ENCODE results near the gene PPP2R2C.

The PPP2R2C gene

GRCh38 chr4:6448476-6449170 is 23.8 kb downstream of the PPP2R2C start:
- Histone ChIP-seq H3K9ac (ENCODE audit: insufficient read length, low read depth) (no peak overlapping the region), H3K27me3 (ENCODE audit: insufficient read depth, insufficient read length) (no peaks in the 10 kb centered on the region), H3K9me3 (ENCODE audit: insufficient read depth, low read length) (no peaks in the 10 kb centered on the region), H3K4me1 (ENCODE audit: insufficient read depth, insufficient read length) (peaks cover 4% of the 10 kb centered on the region), H3K4me3 (ENCODE audit: insufficient read length, low read depth) (no peak overlapping the region), H3K36me3 (ENCODE audit: insufficient read depth, insufficient read length, low read length) (no peaks in the 10 kb centered on the region)
- no peak for TF ChIP-seq YY1 (IDR thresholded peaks at IDR 0.05; ENCODE audit: insufficient read depth, insufficient read length)
- no peak for TF ChIP-seq SUZ12 (IDR thresholded peaks at IDR 0.05; ENCODE audit: extremely low read depth, insufficient read depth, insufficient read length)
- no peak for TF ChIP-seq ZNF274 (IDR thresholded peaks at IDR 0.05; ENCODE audit: low read depth, low read length)
- DNase-seq (ENCODE audit: low read depth, low spot score) = no peak

DNA sequence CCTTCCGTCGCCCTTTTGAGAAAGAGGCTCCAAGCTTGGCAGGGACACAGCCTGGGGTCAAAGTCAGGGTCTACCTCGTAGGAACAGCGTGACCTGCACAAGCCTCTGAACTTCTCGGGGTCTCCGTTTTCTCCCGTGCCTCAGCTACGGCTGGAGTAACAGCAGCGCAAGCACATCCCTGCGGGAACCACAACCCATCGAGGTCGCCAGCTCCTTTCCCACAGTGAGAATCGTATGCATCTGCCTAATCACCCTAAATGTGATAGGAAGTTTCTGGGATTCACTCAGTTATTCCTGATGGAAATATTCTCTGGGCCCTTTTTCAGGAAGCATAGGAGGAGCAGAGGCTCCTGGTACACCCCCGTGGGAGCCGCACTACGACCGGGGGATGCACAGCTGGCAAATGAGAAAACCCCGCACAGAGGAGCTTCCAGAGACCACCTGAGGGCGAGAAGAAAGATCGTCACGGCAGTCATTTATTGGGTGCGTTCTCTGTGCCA is 24.7 kb downstream of the PPP2R2C start:
- H3K4me1 ChIP-seq (ENCODE audit: insufficient read depth, insufficient read length) = peaks cover 4% of the 10 kb centered on the region
- H3K9ac ChIP-seq (ENCODE audit: insufficient read length, low read depth) = no peak overlapping the region
- no peak for TF ChIP-seq ZNF274 (IDR thresholded peaks at IDR 0.05; ENCODE audit: low read depth, low read length)
- no peak for TF ChIP-seq SUZ12 (IDR thresholded peaks at IDR 0.05; ENCODE audit: extremely low read depth, insufficient read depth, insufficient read length)
- no peak for TF ChIP-seq YY1 (IDR thresholded peaks at IDR 0.05; ENCODE audit: insufficient read depth, insufficient read length)
- H3K36me3 ChIP-seq (ENCODE audit: insufficient read depth, insufficient read length, low read length) = no peaks in the 10 kb centered on the region
- H3K4me3 ChIP-seq (ENCODE audit: insufficient read length, low read depth) = no peak overlapping the region
- H3K27me3 ChIP-seq (ENCODE audit: insufficient read depth, insufficient read length) = no peaks in the 10 kb centered on the region
- no peaks in the 10 kb centered on the region for H3K9me3 ChIP-seq (ENCODE audit: insufficient read depth, low read length)
- DNase-seq (ENCODE audit: low read depth, low spot score) = no peak

- Histone ChIP-seq H3K9ac (ENCODE audit: insufficient read length, low read depth) (peak overlapping the region; percentile 9), H3K4me1 (ENCODE audit: insufficient read depth, insufficient read length) (peaks cover 4% of the 10 kb centered on the region), H3K27me3 (ENCODE audit: insufficient read depth, insufficient read length) (no peaks in the 10 kb centered on the region), H3K36me3 (ENCODE audit: insufficient read depth, insufficient read length, low read length) (no peaks in the 10 kb centered on the region), H3K9me3 (ENCODE audit: insufficient read depth, low read length) (no peaks in the 10 kb centered on the region), H3K4me3 (ENCODE audit: insufficient read length, low read depth) (no peak overlapping the region)
- TF ChIP-seq SUZ12 (IDR thresholded peaks at IDR 0.05; ENCODE audit: extremely low read depth, insufficient read depth, insufficient read length) (no peak), ZNF274 (IDR thresholded peaks at IDR 0.05; ENCODE audit: low read depth, low read length) (no peak), YY1 (IDR thresholded peaks at IDR 0.05; ENCODE audit: insufficient read depth, insufficient read length) (no peak)
- no peak for DNase-seq (ENCODE audit: low read depth, low spot score)
Observed at GRCh38 chr4:6446538-6447451, 25.6 kb downstream of the PPP2R2C start.

GRCh38 chr4:6446130-6446482 is 26.3 kb downstream of the PPP2R2C start:
- H3K4me1 ChIP-seq (ENCODE audit: insufficient read depth, insufficient read length) = peaks cover 4% of the 10 kb centered on the region
- no peak for TF ChIP-seq YY1 (IDR thresholded peaks at IDR 0.05; ENCODE audit: insufficient read depth, insufficient read length)
- no peak for TF ChIP-seq ZNF274 (IDR thresholded peaks at IDR 0.05; ENCODE audit: low read depth, low read length)
- no peak for TF ChIP-seq SUZ12 (IDR thresholded peaks at IDR 0.05; ENCODE audit: extremely low read depth, insufficient read depth, insufficient read length)
- no peak overlapping the region for H3K4me3 ChIP-seq (ENCODE audit: insufficient read length, low read depth)
- no peak for DNase-seq (ENCODE audit: low read depth, low spot score)
- H3K27me3 ChIP-seq (ENCODE audit: insufficient read depth, insufficient read length) = no peaks in the 10 kb centered on the region
- H3K9me3 ChIP-seq (ENCODE audit: insufficient read depth, low read length) = no peaks in the 10 kb centered on the region
- H3K36me3 ChIP-seq (ENCODE audit: insufficient read depth, insufficient read length, low read length) = no peaks in the 10 kb centered on the region
- H3K9ac ChIP-seq (ENCODE audit: insufficient read length, low read depth) = no peak overlapping the region

- no peak for TF ChIP-seq SUZ12 (IDR thresholded peaks at IDR 0.05; ENCODE audit: extremely low read depth, insufficient read depth, insufficient read length)
- TF ChIP-seq ZNF274 (IDR thresholded peaks at IDR 0.05; ENCODE audit: low read depth, low read length) = no peak
- TF ChIP-seq YY1 (IDR thresholded peaks at IDR 0.05; ENCODE audit: insufficient read depth, insufficient read length) = no peak
- Histone ChIP-seq H3K4me3 (ENCODE audit: insufficient read length, low read depth) (no peak overlapping the region), H3K27me3 (ENCODE audit: insufficient read depth, insufficient read length) (no peaks in the 10 kb centered on the region), H3K9me3 (ENCODE audit: insufficient read depth, low read length) (no peaks in the 10 kb centered on the region), H3K4me1 (ENCODE audit: insufficient read depth, insufficient read length) (peaks cover 4% of the 10 kb centered on the region), H3K36me3 (ENCODE audit: insufficient read depth, insufficient read length, low read length) (no peaks in the 10 kb centered on the region), H3K9ac (ENCODE audit: insufficient read length, low read depth) (no peak overlapping the region)
- no peak for DNase-seq (ENCODE audit: low read depth, low spot score)
Observed at GRCh38 chr4:6445403-6446129, 26.8 kb downstream of the PPP2R2C start.

DNA sequence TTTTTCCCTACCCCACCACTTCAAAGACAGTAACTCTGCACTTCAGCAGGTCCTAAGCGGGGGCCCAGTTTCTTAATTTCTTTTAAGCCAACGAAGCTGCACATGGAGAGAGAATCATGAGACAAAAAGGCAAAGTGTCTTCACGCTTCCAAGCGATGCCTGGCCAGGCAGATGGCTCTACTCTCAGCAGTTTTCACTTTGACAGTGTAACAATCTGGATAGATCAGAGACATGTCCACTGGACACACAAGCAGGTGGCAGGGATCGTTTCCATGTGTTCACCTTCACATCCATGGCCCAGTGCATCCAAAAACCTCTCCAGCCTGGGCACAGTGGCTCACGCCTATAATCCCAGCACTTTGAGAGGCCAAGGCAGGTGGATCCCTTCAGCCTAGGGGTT is 27.8 kb downstream of the PPP2R2C start:
- Histone ChIP-seq H3K9ac (ENCODE audit: insufficient read length, low read depth) (no peak overlapping the region), H3K4me1 (ENCODE audit: insufficient read depth, insufficient read length) (peaks cover 4% of the 10 kb centered on the region), H3K4me3 (ENCODE audit: insufficient read length, low read depth) (no peak overlapping the region), H3K27me3 (ENCODE audit: insufficient read depth, insufficient read length) (no peaks in the 10 kb centered on the region), H3K36me3 (ENCODE audit: insufficient read depth, insufficient read length, low read length) (no peaks in the 10 kb centered on the region), H3K9me3 (ENCODE audit: insufficient read depth, low read length) (no peaks in the 10 kb centered on the region)
- no peak for TF ChIP-seq SUZ12 (IDR thresholded peaks at IDR 0.05; ENCODE audit: extremely low read depth, insufficient read depth, insufficient read length)
- TF ChIP-seq YY1 (IDR thresholded peaks at IDR 0.05; ENCODE audit: insufficient read depth, insufficient read length) = no peak
- no peak for TF ChIP-seq ZNF274 (IDR thresholded peaks at IDR 0.05; ENCODE audit: low read depth, low read length)
- no peak for DNase-seq (ENCODE audit: low read depth, low spot score)

Measured in NT2/D1 (cell line).